Endothelial cell of umbilical vein (primary cell): ENCODE measurements around the gene STK40. TPM values are rescaled to one million over a fixed set of nuclear protein-coding genes. Genes with fewer than 3 reads are reported as not detected.

Experiments
- BruUV-seq: library from RNA; stranded (reverse); fragments of 400-500 nt; replicated peaks from 2 replicates; lab custom pipeline; 2021; lab: Mats Ljungman, UMichigan
- CTCF ChIA-PET: fragments of 300-600, 350-600 bp; sonication (Branson Sonifier 250); formaldehyde crosslinking; loops from one replicate; lab custom pipeline; 2021; ENCODE audit warnings: antibody characterized with exemption, inconsistent platforms; lab: Charles Lee
- POLR2A ChIA-PET: fragments of 300-600, 350-600 bp; sonication (Branson Sonifier 250); formaldehyde crosslinking; loops from one replicate; lab custom pipeline; 2021; ENCODE audit warnings: antibody characterized with exemption, inconsistent platforms; lab: Charles Lee
- DNase-seq: peaks from one replicate; pipeline ENCODE4 v3.0.0-alpha.2; 2011; ENCODE audit warnings: low read depth, low spot score
- FAIRE-seq: peaks from 2 replicates; lab custom pipeline; 2011; peaks lifted over from hg19 to GRCh38; lab: Jason Lieb, UNC
- H2AFZ ChIP-seq: 2 replicates; pipeline ENCODE4 v1.6.0; 2012; ENCODE audit warnings: low read depth, low read length, control low read depth, inconsistent platforms
- H3K27ac ChIP-seq: 2 replicates; pipeline ENCODE4 v1.5.1; 2011; ENCODE audit warnings: low read depth, mild to moderate bottlenecking, control low read depth, low read length, moderate library complexity; ENCODE audit not compliant: insufficient read depth
- H3K27me3 ChIP-seq, 2 experiments: 2 replicates each; pipeline versions ENCODE4 v1.6.0 to v1.6.1; 2011; ENCODE audit warnings: low read length in 2 of 2, mixed read lengths in 1 of 2; ENCODE audit not compliant: control insufficient read depth in 2 of 2, insufficient read depth in 2 of 2
- H3K36me3 ChIP-seq, 2 experiments: 2 replicates in 1 of 2; 3 replicates in 1 of 2; pipeline ENCODE4 v1.5.1; 2011; ENCODE audit warnings: low read length in 2 of 2, mild to moderate bottlenecking in 1 of 2, moderate library complexity in 1 of 2; ENCODE audit not compliant: control insufficient read depth in 2 of 2, insufficient read depth in 2 of 2; ENCODE audit errors: extremely low read depth in 1 of 2
- H3K4me1 ChIP-seq: 3 replicates; pipeline ENCODE4 v1.5.1; 2011; ENCODE audit warnings: mild to moderate bottlenecking, low read length; ENCODE audit not compliant: control insufficient read depth, insufficient read depth; ENCODE audit errors: extremely low read depth
- H3K4me2 ChIP-seq: 2 replicates; pipeline ENCODE4 v1.6.1; 2011; ENCODE audit warnings: low read length, control low read depth, mixed read lengths; ENCODE audit not compliant: insufficient read depth
- H3K4me3 ChIP-seq, 3 experiments: fragments of 200-600 bp in 1 of 3; sonication (generic), shearing (Covaris generic) in 1 of 3; replicated peaks in 1 of 3; 2 replicates each; pipeline ENCODE4 v1.5.1; 2011 to 2016; ENCODE audit warnings: control low read depth in 3 of 3, low read length in 3 of 3, mild to moderate bottlenecking in 2 of 3, inconsistent platforms in 1 of 3, low read depth in 1 of 3, moderate library complexity in 1 of 3; ENCODE audit not compliant: insufficient read depth in 1 of 3
- H3K79me2 ChIP-seq: 2 replicates; pipeline ENCODE4 v1.6.0; 2012; ENCODE audit warnings: low read length, inconsistent platforms; ENCODE audit not compliant: control insufficient read depth, insufficient read depth
- H3K9ac ChIP-seq: replicated peaks from 2 replicates; pipeline ENCODE3; 2011; ENCODE audit warnings: low read length, control low read depth; ENCODE audit not compliant: insufficient read depth; ENCODE audit errors: extremely low read depth
- H3K9me1 ChIP-seq: replicated peaks from 3 replicates; pipeline ENCODE4 v1.6.0; 2011; ENCODE audit warnings: mild to moderate bottlenecking, low read length; ENCODE audit not compliant: control insufficient read depth, insufficient read depth; ENCODE audit errors: extremely low read depth
- H3K9me3 ChIP-seq: replicated peaks from 2 replicates; pipeline ENCODE4 v1.5.1; 2012; ENCODE audit warnings: low read length, inconsistent platforms; ENCODE audit not compliant: control insufficient read depth, insufficient read depth
- H4K20me1 ChIP-seq: replicated peaks from 2 replicates; pipeline ENCODE3; 2011; ENCODE audit warnings: mild to moderate bottlenecking, low read length; ENCODE audit not compliant: control insufficient read depth, insufficient read depth; ENCODE audit errors: extremely low read depth
- EZH2 ChIP-seq: IDR thresholded peaks from 2 replicates; pipeline ENCODE4 v1.6.1; 2012; ENCODE audit warnings: borderline replicate concordance, low read depth, mild to moderate bottlenecking, moderate library complexity, low read length, inconsistent platforms; ENCODE audit not compliant: severe bottlenecking
- FOS ChIP-seq: IDR thresholded peaks from 2 replicates; pipeline ENCODE4 v1.6.1; 2011; ENCODE audit warnings: mild to moderate bottlenecking, low read length, moderate library complexity, borderline replicate concordance; ENCODE audit not compliant: insufficient read depth
- GATA2 ChIP-seq: IDR thresholded peaks from 2 replicates; pipeline ENCODE4 v1.7.0; 2011; ENCODE audit warnings: low read depth, mild to moderate bottlenecking, moderate library complexity, mixed read lengths, low read length; ENCODE audit not compliant: insufficient read length, insufficient read depth
- JUN ChIP-seq: IDR thresholded peaks from 2 replicates; pipeline ENCODE4 v1.6.1; 2011; ENCODE audit warnings: borderline replicate concordance, low read depth; ENCODE audit not compliant: insufficient read length, insufficient read depth
- MYC ChIP-seq: IDR thresholded peaks from one replicate; pipeline ENCODE4 v1.6.1; 2011; ENCODE audit warnings: mild to moderate bottlenecking, low read depth, low read length
- dilution Hi-C: fragments of 300-500 bp; cut with MboI; formaldehyde crosslinking; loops from one replicate; pipeline ENCODE4 v1.15.0; 2019; ENCODE audit warnings: low sequenced_read_pairs; ENCODE audit not compliant: extremely low pct_ligation_motif_present
- intact Hi-C: fragments of 100-400 bp; cut with micrococcal nuclease; formaldehyde crosslinking; loops from one replicate; pipeline ENCODE4 v1.10.0; 2022
- polyA plus RNA-seq, 4 experiments: library from polyadenylated mRNA; depleted of rRNA in 3 of 4; stranded (reverse) in 3 of 4; unstranded in 1 of 4; fragments of >200 nt; gene quantifications; 2 replicates each; pipeline versions ENCODE4 v1.2.1 to v1.2.3, GENCODE V29; 2011 to 2012; ENCODE audit warnings: missing spikeins in 1 of 4
- total RNA-seq: library from RNA; stranded (reverse); gene quantifications from 2 replicates; pipeline ENCODE4 v1.2.3, GENCODE V29; 2021
- TF ChIP-seq, protein P1 (sequence below), 2 donors: IDR thresholded peaks; 1 replicate in 1 of 2; 2 replicates in 1 of 2; pipeline ENCODE4 v1.5.1; 2011; ENCODE audit warnings: low read length in 2 of 2, mild to moderate bottlenecking in 2 of 2, moderate library complexity in 2 of 2, control low read depth in 1 of 2, inconsistent platforms in 1 of 2, low read depth in 1 of 2; ENCODE audit not compliant: insufficient read depth in 1 of 2; ENCODE audit errors: extremely low read depth in 1 of 2
- TF ChIP-seq, protein P2 (sequence below): IDR thresholded peaks from 2 replicates; pipeline ENCODE4 v1.6.1; 2011; ENCODE audit not compliant: insufficient read depth, insufficient read length

Gene STK40
- total and polyA plus RNA-seq, 2 donors (not counting 3 experiments of a cell fraction or from before 2014, with no cell fraction given): 20.8 to 36.8 TPM

DNA sequence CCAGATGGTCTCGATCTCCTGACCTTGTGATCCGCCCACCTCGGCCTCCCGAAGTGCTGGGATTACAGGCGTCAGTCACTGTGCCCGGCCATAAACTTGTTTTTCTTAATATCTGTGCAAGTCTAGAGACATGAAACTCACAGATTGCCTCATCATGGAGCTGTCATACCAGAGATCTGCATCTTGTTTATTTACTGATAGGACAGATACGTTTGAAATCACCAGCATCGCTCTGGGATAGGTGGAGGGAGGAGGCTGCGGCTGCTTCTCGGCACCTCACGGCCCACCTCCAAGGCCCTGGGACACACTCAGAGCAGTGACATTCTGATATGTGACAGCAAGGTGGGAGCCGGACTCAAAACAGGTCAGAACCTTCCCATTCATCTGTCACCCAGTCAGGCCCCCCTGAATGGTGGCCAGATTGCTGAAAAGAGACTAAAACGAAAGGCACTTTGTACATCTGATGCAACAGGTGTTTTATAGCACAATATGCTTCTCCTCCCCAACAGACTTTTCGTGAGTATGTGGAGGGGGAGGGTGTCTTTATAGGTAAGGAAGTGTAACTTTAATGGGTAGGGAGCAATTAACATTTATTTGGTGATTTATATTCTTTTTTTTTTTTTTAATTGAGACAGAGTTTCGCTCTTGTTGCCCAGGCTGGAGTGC, 30.1 kb upstream of the STK40 start:
- Histone ChIP-seq H3K4me3 (no peak overlapping the region), H3K79me2 (no peaks in the 10 kb centered on the region), H3K4me2 (no peak overlapping the region), H3K9me1 (no peaks in the 10 kb centered on the region), H4K20me1 (no peaks in the 10 kb centered on the region), H2AFZ (no peak overlapping the region), H3K9ac (no peak overlapping the region), H3K36me3 (no peaks in the 10 kb centered on the region), H3K27ac (no peak overlapping the region), H3K4me1 (peaks cover 3% of the 10 kb centered on the region), H3K9me3 (no peaks in the 10 kb centered on the region), H3K27me3 (no peaks in the 10 kb centered on the region)
- TF ChIP-seq, protein P1, sequence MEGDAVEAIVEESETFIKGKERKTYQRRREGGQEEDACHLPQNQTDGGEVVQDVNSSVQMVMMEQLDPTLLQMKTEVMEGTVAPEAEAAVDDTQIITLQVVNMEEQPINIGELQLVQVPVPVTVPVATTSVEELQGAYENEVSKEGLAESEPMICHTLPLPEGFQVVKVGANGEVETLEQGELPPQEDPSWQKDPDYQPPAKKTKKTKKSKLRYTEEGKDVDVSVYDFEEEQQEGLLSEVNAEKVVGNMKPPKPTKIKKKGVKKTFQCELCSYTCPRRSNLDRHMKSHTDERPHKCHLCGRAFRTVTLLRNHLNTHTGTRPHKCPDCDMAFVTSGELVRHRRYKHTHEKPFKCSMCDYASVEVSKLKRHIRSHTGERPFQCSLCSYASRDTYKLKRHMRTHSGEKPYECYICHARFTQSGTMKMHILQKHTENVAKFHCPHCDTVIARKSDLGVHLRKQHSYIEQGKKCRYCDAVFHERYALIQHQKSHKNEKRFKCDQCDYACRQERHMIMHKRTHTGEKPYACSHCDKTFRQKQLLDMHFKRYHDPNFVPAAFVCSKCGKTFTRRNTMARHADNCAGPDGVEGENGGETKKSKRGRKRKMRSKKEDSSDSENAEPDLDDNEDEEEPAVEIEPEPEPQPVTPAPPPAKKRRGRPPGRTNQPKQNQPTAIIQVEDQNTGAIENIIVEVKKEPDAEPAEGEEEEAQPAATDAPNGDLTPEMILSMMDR (IDR thresholded peaks at IDR 0.05; ENCODE audit: extremely low read depth in 1 of 2, insufficient read depth in 1 of 2, low read depth in 1 of 2, low read length in 2 of 2): no peak
- no peak for TF ChIP-seq MYC
- TF ChIP-seq FOS: no peak
- no peak for TF ChIP-seq EZH2
- no peak for TF ChIP-seq GATA2
- TF ChIP-seq, protein P2, sequence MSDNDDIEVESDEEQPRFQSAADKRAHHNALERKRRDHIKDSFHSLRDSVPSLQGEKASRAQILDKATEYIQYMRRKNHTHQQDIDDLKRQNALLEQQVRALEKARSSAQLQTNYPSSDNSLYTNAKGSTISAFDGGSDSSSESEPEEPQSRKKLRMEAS: no peak
- TF ChIP-seq JUN: no peak
- dilution Hi-C loops: no loop called here
- FAIRE-seq (no peak), DNase-seq (no peak)
- intact Hi-C loops: no loop called here
- POLR2A ChIA-PET: no interaction called here
- CTCF ChIA-PET: interaction anchor here (5.7 kb wide), 1 partner anchor 73 kb away, joined by 70 read pairs; no protein-coding TSS in a partner anchor
- BruUV-seq: no TSS peak
